ENCODE measurements around the gene SERINC5.

Gene SERINC5

DNA sequence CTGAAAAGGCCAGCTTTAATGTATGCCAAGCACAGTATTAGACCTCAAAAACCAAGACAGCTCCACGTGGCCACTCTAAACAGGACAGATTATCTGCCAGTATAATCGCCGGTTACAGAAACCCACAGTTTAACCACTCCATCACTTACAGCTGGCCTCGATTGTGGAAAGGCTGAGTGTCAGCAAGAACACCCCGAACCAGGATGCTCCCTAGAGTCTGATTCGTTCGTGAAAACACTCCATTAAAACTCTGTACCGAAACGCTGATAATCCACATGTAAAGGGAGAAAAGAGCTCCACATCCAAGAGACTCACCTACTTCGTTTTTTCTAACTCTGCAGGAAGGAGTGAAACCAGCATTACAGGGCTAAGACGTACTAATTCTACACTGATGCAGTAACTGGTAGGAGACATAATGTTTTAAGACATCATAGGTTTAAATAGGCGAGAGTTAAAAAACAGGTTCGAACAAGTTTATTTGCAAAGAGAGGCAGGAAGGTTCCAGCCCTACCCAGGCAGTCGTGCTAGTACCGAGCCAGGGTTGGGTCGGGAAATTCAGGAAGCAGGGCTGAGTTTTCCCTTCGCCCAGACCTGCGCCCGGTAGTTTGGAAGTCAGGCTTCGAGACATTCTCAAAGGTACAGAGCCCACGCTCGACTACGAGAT, 949 bp downstream of the SERINC5 start:
- DNase-seq: peak; percentile 68

DNA sequence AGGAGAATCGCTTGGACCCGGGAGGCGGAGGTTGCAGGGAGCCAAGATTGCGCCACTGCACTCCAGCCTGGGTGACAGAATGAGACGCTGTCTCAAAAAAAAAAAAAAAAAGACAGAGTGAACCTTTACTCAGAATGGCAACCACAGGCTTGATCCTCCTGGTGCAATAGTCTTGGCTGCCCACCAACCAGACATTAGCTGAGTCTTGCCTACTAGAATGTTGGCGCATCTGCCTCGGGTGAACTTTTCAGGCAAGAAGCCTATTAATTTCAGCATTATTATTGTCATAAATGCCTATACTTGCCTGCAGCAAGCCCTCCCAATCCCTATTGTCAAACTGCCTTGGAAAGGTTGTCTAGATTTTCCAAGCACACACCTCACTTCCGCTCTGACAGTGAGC, 4.2 kb downstream of the SERINC5 start:
- DNase-seq: no peak

DNA sequence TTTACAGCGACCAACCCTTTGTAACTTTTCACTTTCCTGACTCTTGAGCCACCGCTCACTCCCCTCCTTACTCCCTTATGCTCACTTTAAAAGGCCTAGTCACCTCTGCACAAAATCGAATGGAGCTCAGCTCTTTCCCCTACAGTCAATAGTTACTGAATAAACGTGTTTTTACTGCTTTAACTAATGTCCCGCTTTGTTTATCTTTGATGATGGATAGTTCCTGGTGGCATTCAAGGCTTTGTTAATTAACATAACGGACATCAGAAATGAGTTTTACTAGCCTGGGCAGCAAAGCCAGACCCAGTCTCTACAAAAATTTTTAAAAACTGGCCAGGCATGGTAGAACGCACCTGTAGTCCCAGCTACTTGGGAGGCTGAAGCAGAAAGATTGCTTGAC, 5.0 kb downstream of the SERINC5 start:
- no peak for DNase-seq

DNA sequence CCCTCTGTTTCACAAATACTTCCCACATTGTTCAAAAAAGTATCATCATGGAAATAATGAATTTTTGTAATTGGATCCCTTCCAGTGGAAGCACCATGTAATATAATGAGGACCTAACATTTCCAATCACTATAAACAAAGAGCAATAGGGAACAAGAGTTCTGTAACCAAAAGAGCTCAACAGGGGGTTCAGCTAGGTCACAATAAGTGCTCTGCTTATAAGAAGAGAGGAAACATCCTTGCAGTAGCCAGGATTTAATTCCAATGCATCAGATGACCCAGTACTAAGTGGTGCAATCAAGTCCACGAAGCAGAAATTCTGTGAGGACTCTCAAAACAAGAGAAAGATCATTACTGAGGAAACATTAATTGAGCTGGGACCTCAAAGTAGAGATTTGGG, 5.9 kb downstream of the SERINC5 start:
- DNase-seq: peak; percentile 56

DNA sequence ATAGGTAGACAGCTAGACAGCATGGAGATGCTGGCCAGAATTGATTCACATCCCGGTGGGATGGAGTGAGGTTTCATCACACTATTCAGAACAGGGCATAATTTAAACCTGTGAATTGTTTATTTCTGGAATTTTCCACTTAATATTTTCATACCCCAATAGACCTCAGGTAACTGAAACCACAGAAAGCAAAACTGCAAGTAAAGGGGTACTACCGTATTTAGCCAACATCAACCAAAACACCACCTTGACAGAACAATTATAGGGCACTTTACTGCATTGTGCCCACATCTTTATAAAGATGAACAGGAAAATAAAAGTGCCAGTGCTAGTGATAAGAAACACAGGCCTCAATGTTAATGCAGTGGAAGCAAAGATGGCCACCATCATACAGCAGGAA, 7.5 kb downstream of the SERINC5 start:
- no peak for DNase-seq

DNA sequence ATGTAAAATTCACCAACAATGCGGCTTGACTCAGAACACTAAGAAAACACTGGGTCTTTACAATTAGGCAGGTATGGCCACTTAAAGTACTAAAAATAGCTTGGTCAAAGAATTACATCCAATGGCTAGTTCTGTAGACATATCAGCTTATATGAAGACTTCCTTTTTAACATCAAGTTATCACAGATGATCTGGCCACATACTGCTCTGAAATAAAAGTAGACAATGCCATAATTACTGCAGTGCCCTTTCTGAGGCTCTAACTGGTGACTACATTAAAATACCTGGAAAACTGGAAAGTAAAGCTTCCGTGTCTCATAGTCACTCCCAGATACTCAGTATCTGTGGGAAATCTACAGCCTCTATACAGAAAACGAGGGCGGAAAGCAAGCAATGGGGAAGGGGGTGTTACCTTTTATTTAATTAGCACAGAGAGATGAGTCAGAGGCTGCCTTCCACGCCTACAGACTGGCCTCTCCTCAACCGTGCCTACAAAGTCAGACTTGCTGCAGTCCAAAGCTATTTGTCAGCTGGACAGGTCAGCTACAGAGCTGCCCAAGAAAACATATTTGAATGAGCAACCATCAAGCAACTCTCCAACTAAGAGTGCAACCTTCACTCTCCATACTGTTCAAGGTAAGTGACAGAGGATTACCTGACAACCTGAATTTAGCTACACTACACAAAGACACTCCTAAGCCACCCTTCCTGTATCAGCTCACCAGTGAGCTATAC, 8.7 kb downstream of the SERINC5 start:
- peak; percentile 49 for DNase-seq

DNA sequence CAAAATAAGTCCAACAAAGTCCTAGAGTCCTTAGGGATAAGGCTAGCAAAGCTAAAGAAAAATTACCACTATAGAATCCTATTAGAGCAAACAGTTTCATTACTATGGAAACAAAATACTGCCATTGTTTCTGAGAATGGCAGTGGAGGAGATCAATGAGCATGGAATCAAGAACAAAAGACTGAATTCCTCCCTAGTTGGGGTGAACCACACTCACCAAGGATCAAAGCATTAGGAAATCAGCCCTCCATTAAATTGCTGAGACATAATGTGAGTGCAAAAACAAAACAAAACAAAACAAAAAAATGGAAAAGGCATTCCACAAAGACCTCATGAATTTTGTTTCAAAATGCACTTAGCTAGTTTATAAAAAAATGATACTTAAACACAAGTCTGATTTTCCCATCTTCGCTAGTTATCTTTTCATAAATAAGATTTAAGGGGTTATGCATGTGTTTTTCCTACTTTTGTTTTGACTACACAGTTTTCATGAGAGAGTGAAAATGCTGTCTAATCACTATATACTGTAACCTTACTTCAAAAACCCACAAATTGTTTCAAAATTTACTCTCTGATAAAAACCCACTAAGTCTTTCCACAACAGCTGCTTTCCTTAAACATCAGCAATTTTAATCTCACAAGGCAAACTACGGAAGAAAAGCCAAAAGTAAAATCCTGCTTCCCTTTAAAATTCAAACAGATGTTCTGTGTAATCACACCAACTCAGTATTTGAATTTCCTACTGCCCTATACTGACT, 9.7 kb downstream of the SERINC5 start:
- DNase-seq: peak; percentile 73

DNA sequence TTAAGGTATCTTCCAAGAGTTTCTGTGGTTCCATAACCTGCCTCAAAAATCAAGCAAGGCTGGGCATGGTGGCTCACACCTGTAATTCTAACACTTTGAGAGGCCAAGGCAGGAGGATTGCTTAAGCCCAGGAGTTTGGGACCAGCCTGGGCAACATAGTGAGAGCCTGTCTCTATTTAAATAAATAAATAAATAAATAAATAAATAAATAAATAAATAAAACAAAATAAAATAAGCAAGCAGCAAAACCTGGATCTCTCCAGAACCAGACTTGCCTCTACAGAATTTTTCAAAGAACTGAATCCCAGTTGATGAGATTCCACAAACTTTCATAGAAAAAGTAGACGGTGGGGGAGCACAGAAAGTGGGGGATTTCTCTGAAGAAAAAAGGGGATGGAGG, 12.3 kb downstream of the SERINC5 start:
- no peak for DNase-seq

DNA sequence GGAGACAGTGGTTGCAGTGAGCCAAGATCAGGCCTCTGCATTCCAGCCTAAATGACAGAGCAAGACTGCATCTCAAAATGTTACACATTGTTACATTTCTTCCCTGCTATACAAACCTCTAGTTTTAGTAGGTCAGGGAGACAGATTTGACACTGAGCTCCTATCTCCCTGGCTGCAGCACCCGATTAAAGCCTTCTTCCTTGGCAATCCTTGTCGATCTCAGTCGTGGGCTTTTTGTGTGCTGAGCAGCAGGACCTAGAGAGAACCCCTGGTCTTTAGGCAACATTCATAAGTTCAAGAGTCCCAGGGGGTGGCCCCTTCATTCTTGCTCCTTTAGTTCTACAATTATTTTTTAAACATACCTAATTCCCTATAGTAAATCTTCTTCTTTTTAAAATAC, 13.0 kb downstream of the SERINC5 start:
- no peak for DNase-seq

DNA sequence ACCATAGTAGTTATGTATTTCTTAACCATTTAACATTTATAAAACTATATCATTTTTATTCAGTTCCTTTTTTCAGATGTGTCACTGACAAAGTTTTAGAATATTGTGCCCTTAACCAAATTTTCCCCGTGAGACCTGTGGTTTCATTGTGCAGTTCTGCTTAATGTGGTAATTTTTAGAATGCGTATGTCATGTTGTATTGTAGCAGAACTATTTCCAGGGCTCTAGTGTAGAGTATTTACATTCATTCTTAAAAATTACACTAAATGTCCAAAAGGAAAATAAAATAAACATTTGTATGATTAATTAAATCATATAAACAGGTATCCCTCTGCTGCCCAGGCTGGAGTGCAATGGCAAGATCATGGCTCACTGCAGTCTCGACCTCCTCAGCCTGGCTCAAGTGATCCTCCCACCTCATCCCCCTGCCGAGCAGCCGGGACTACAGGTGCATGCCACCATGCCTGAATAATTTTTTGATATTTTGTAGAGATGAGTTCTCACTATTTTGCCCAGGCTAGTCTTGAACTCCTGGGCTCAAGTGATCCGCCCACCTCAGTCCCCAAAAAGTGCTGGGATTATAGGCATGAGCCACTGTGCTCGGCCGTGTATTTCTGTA, 15.4 kb downstream of the SERINC5 start:
- no peak for DNase-seq

DNA sequence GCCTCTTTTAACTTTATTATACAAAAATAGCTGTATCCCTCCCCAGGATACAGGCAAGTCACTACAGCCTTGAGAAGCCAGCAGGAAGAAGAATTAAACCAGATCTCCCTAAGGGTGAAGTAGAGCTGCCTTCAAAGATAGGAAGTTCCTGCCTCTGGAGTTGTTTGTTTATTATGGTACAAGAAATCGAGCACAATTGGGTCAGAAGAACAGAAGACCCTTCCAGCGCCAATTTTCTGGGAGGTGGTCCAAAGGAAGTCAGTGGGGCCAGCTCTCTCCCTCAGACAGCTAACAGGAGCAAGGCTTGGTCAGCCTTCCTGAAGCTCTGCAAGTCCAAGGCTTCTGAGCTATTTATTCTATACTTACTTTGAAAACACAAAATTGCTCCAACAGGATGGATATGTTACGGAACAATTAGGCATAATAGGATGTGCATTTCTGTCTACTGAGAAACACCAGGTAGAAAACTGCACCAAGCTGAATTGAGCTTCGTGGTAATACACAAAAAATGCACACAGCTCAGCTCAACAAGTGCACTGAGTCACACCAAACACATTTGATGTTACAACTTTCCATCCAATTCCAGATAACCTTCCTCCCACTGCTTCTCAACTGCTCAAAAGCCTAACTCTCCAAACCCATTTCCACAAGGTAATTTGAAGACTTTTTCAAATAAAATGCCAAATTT, 16.0 kb downstream of the SERINC5 start:
- no peak for DNase-seq

DNA sequence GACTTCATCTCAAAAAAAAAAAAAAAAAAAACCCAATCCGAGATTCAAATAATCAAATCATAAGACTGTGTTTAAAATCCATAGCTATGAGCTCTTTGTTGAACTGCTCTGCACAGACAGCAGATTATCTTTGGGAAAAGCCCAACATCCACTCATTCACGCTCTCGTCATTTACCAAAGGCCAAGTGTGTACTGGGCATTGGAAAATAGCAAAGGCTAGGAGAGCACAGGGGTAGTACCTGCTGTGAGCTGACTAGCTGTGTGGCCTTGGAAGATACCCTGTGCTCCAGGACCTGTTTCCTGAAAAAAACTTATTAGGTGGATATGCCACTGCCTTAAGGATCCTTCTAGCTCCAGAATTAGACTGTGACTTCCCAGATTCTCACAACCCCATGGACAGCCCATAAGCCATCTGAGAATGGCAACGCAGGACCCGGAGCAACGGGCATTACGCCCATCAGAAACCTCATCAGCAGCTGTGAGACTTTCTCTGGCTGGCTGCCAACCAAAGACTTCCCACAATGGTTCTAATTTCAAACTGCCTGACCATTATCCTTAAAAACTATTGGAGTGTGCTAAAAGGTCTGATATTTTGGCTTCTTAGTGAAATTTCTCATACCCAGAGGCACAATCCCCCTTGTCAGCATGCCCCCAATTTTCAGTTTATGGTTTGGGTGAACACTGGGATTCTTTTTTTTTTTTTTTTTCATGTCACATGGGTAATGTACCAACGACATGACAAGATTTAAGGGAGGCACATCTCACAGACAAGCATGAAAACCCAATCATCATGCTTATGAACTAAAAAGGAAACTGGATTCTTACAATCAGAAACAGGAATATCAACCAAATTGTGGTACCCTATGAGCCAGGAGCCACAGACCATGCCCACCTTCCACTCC, 16.8 kb downstream of the SERINC5 start:
- DNase-seq: peak; percentile 79

DNA sequence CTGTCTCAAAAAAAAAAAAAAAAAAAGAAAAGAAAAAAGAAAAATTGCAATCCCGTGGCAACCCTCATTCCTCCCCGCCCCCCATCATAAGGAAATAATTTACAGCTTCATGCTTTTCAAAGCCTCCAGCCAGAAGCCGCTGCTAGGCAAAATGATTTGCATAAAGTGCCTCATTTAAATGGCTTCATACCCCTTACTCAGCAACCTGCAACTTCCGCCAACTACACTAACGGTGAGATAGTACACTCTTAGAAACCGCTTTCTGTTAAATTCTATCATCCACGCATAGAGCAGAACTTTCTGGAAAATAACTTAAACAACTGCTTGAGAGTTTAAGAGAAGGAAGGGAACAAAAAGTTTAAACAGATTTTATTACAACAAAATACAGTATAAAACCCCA, 17.8 kb downstream of the SERINC5 start:
- no peak for DNase-seq

DNA sequence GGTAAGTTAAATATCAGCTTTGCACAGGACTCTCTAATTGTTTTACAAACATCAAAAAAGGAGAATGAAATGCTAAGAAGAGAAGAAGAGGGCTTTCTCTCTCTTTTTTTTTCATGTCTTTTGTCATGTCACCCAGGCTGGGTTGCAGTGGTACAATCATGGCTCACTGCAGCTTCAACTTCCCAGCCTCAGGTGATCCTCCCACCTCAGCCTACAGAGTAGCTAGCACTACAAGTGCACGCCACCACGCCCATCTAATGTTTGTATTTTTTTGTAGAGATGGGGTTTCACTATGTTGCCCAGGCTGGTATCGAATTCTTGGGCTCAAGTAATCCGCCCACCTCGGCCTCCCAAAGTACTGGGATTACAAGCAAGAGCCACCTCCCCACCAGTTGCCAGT, 18.6 kb downstream of the SERINC5 start:
- DNase-seq: no peak

DNA sequence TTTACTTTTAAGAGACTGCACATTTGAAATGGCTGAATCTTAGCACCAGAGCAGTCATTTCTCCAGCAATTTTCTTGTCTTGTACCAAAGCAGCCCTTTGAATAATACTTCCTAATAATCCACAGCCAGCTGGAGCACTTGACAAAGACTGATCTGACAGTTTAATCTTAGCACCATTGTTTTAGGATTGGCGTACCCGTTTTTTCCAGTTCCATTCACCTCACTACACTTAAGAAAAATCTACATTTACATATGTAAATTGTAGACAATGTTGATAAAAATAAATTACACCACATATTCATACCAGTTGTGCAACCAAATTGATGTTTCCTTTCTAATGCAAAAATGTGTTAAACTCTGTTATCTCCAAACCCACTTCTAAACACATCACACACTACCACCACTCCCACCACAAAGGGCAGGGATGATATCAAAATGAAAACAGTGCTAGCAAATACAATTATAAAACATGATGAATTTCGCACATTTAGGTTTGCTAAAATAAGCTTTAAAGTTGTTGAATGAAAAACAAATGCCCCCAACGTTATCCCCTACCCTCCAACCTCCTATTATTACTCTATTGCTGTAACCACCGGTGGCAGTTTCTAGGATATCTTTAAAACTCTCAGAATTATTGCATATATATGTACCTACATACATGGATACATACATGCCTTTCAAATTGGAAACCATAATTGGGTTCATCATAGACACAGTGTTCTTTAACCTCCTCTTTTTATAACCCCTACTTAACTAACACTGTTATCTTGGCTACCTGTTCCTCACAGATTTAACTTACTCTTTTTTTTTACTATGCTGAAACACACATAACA, 21.5 kb downstream of the SERINC5 start:
- no peak for DNase-seq

DNA sequence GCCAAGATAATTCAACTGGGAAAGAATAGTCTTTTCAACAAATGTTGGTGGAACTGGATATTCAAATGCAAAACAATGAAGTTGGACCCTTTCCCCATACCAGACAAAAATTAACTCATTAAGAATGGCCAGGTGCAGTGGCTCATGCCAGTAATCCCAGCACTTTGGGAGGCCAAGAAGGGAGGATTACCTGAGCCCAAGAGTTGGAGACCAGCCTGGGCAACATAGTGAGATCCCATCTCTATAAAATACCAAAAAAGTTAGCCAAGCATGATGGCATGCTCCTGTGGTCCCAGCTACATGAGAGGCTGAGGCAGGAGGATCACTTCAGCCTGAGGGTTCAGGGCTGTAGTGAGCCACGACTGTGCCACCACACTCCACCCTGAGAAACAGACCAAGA, 24.2 kb downstream of the SERINC5 start:
- no peak for DNase-seq

DNA sequence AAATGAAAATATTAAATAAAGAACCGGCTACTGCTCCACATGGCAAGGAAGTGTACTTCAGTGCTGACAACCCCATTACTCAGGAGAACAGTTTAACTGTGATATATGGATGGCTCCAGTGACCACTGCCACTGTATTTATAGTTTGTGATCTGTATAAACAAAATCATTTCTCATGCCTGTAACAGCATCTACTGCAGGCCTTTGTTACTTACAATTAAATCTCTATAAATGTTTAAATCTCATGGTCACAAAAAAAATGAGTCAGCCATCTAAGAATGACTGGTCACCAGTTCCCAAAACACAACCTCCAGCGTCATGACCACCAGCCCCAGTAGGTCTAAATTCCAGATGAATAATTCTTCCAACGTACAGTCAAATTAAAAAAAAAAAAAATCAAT, 24.6 kb downstream of the SERINC5 start:
- no peak for DNase-seq

DNA sequence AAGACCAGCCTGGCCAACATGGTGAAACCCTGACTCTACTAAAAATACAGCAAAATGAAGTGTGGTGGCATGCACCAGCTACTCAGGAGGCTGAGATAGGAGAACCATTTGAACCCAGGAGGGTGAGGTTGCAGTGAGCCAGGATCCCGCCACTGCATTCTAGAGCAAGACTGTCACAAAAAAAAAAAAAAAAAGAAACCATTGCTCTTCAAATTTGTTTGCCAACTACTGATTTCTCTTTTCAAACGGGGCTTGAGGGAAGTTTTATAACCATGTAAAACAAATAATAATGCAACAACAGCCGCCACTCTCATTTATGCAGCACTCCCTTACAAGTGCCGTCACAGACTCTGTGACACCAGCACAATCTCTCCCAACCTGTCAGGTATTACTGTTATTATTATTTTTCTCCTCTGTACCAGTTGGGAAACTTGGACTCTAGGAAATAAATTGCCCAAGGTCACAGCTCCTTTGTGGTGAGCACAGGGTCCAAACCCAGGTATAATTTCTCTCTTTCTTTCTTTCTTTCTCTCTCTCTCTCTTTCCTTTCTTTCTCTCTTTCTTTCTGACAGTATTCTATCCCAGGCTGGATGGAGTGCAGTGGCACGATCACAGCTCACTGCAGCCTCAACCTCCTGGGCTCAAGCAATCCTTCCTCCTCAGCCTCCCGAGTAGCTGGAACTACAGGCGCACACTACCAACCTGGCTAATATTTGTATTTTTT, 25.4 kb downstream of the SERINC5 start:
- no peak for DNase-seq

DNA sequence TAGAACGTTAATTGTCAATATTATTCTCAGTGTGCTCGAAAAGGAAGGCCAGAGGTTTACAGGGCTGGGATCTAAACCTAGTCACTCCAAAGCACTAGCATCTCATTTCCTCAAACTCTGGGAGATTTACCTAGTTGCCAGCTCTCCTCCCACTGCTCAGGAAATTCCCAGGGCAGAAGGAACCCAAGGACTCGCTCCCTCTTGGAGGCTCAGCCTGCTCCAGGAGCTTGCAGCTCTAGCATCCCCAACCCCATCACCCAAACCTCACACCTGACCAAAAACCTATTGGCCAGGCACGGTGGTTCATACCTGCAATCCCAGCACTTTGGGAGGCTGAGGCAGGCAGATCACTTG, 26.0 kb downstream of the SERINC5 start:
- no peak for DNase-seq

DNA sequence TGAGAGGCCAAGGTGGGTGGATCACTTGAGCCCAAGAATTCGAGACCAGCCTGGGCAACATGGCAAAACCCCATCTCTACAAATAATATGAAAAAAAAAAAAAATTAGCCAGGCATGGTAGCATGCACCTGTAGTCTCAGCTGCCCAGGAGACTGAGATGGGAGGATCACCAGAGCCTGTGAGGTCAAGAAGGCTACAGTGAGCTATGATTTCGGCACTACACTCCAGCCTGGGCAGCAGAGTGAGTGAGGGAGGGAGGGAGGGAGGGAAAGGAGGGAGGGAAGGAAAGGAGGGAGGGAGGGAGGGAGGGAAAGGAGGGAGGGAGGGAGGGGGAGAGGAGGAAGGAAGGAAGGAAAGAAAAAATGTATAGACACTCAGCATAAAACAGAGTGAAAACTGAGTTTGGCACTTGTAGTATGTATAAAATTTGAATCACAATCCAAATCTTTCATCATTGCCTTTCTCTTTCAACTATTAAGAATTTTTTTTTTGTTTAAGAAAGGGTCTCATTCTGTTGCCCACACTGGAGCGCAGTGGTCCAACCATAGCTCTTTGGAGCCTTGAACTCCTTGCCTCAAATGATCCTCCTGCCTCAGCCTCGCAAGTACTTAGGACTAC, 27.8 kb downstream of the SERINC5 start:
- DNase-seq: no peak

Data from eye (tissue), 1 donor.